HepG2 (cell line): ENCODE measurements around the gene AKR1E2. TPM values are rescaled to one million over a fixed set of nuclear protein-coding genes. Genes with fewer than 3 reads are reported as not detected.

ENCODE experiments used
- ATAC-seq: fragments of 200-7000 bp; cut with Tn5 transposase; 3 replicates; pipeline ENCODE4 v1.9.1; 2020; ENCODE audit warnings: mild to moderate bottlenecking, moderate library complexity
- BruUV-seq: library from RNA; stranded (reverse); fragments of 400-500 nt; replicated peaks from 2 replicates; lab custom pipeline; 2021; lab: Mats Ljungman, UMichigan
- CTCF ChIA-PET: fragments of 300-600 bp; formaldehyde crosslinking; extraction: SDS; loops from one replicate; lab custom pipeline; 2021; ENCODE audit warnings: low total read pairs, inconsistent platforms, low intra/inter-chr PET ratio; lab: Yijun Ruan, JAX
- POLR2A ChIA-PET: fragments of 350-600 bp; sonication (Branson Sonifier 250); formaldehyde crosslinking; loops from one replicate; lab custom pipeline; 2020; ENCODE audit warnings: antibody characterized with exemption, inconsistent platforms; lab: Yijun Ruan, JAX
- DNase-seq: peaks from one replicate; pipeline ENCODE4 v3.0.0-alpha.2; 2015; ENCODE audit warnings: low spot score
- FAIRE-seq: peaks from 3 replicates; lab custom pipeline; 2011; peaks lifted over from hg19 to GRCh38; lab: Jason Lieb, UNC
- H2AFZ ChIP-seq: one replicate; pipeline ENCODE4 v1.6.1; 2011; ENCODE audit warnings: low read length, inconsistent platforms
- H3K27ac ChIP-seq: fragments of 300-600 bp; 3 replicates; pipeline ENCODE4 v1.8.0; 2011; ENCODE audit warnings: mixed run types, mild to moderate bottlenecking, mixed read lengths, low read length, inconsistent platforms; ENCODE audit not compliant: insufficient read depth; ENCODE audit errors: extremely low read length
- H3K27me3 ChIP-seq, 2 experiments: fragments of 200-600 bp in 1 of 2; 2 replicates in 1 of 2; 3 replicates in 1 of 2; pipeline versions ENCODE4 v1.6.0 to v1.8.0; 2011; ENCODE audit warnings: low read length in 2 of 2, mild to moderate bottlenecking in 2 of 2, moderate library complexity in 2 of 2, inconsistent platforms in 1 of 2; ENCODE audit not compliant: insufficient read depth in 2 of 2, control insufficient read depth in 1 of 2
- H3K36me3 ChIP-seq, 2 experiments: fragments of 200-600 bp in 1 of 2; replicated peaks in 1 of 2; 2 replicates in 1 of 2; 3 replicates in 1 of 2; pipeline versions ENCODE4 v1.5.1 to v1.8.0; 2011; ENCODE audit warnings: low read length in 2 of 2, inconsistent platforms in 1 of 2; ENCODE audit not compliant: insufficient read depth in 2 of 2, control insufficient read depth in 1 of 2
- H3K4me1 ChIP-seq: 2 replicates; pipeline ENCODE4 v1.5.1; 2012; ENCODE audit warnings: low read length, inconsistent platforms; ENCODE audit not compliant: insufficient read depth
- H3K4me2 ChIP-seq: 2 replicates; pipeline ENCODE4 v1.6.0; 2011; ENCODE audit warnings: low read depth, low read length, inconsistent platforms
- H3K4me3 ChIP-seq, 3 experiments: fragments of 200-600 bp in 1 of 3; sonication (generic), shearing (Covaris generic) in 1 of 3; replicated peaks in 1 of 3; 2 replicates each; pipeline ENCODE4 v1.5.1; 2011 to 2016; ENCODE audit warnings: low read length in 3 of 3, inconsistent platforms in 2 of 3, low read depth in 2 of 3, mild to moderate bottlenecking in 2 of 3, control low read depth in 1 of 3, mixed read lengths in 1 of 3; ENCODE audit not compliant: insufficient read depth in 1 of 3
- H3K79me2 ChIP-seq: one replicate; pipeline ENCODE4 v1.6.1; 2011; ENCODE audit warnings: low read length, inconsistent platforms; ENCODE audit not compliant: insufficient read depth
- H3K9ac ChIP-seq: 2 replicates; pipeline ENCODE4 v1.6.0; 2011; ENCODE audit warnings: mild to moderate bottlenecking, low read depth, low read length, inconsistent platforms; ENCODE audit not compliant: insufficient read depth
- H3K9me3 ChIP-seq: 2 replicates; pipeline ENCODE4 v1.5.1; 2012; ENCODE audit warnings: mild to moderate bottlenecking, low read length
- H4K20me1 ChIP-seq: 2 replicates; pipeline ENCODE4 v1.6.0; 2011; ENCODE audit warnings: inconsistent platforms, mild to moderate bottlenecking, low read length, moderate library complexity; ENCODE audit not compliant: insufficient read depth
- GTF3A ChIP-seq: sonication (generic); formaldehyde crosslinking; conservative IDR thresholded peaks from 2 replicates; pipeline ENCODE4 v1.4.0; 2020; ENCODE audit warnings: mild to moderate bottlenecking, missing genetic modification reagents
- MXI1 ChIP-seq: IDR thresholded peaks from 3 replicates; pipeline ENCODE4 v1.6.1; 2012; ENCODE audit warnings: low read depth, low read length, inconsistent platforms, borderline replicate concordance
- NR2C2 ChIP-seq: sonication (generic); formaldehyde crosslinking; IDR thresholded peaks from 2 replicates; pipeline ENCODE4 v1.4.0; 2020; ENCODE audit warnings: missing genetic modification reagents, mild to moderate bottlenecking, moderate library complexity, borderline replicate concordance
- PAF1 ChIP-seq: IDR thresholded peaks from 2 replicates; pipeline ENCODE4 v1.6.1; 2016; ENCODE audit warnings: missing genetic modification reagents, missing compliant biosample characterization
- PRMT3 ChIP-seq: sonication (generic); formaldehyde crosslinking; IDR thresholded peaks from 2 replicates; pipeline ENCODE4 v1.8.1; 2022; ENCODE audit warnings: low read depth, mild to moderate bottlenecking, moderate library complexity, missing genetic modification reagents, borderline replicate concordance
- SP4 ChIP-seq: sonication (generic); formaldehyde crosslinking; IDR thresholded peaks from 2 replicates; pipeline ENCODE4 v1.8.1; 2023; ENCODE audit warnings: mild to moderate bottlenecking, missing genetic modification reagents
- ZNF430 ChIP-seq: sonication (generic); formaldehyde crosslinking; IDR thresholded peaks from 2 replicates; pipeline ENCODE4 v1.9.0; 2021; ENCODE audit warnings: mild to moderate bottlenecking, missing genetic modification reagents
- ZNF468 ChIP-seq: sonication (generic); formaldehyde crosslinking; IDR thresholded peaks from 2 replicates; pipeline ENCODE4 v1.8.0; 2022; ENCODE audit warnings: mild to moderate bottlenecking, moderate library complexity, missing genetic modification reagents
- ZNF883 ChIP-seq: sonication (generic); formaldehyde crosslinking; IDR thresholded peaks from 2 replicates; pipeline ENCODE4 v1.5.1; 2020; ENCODE audit warnings: mild to moderate bottlenecking, missing genetic modification reagents; ENCODE audit errors: not compliant biosample characterization
- WGBS: methylation state at CpG from one replicate; pipeline ENCODE4 v1.1.6; 2017; ENCODE audit warnings: low lambda C conversion rate; 5-methylcytosine and 5-hydroxymethylcytosine counted together
- in situ Hi-C: cut with HindIII; loops from 2 replicates; pipeline ENCODE4 v1.10.0; 2017; ENCODE audit warnings: low pct_unique_long_range_greater_than_20kb; ENCODE audit not compliant: extremely low pct_ligation_motif_present
- intact Hi-C: fragments of 100-400 bp; cut with micrococcal nuclease; formaldehyde crosslinking; loops from one replicate; pipeline ENCODE4 v1.10.0; 2022; ENCODE audit not compliant: unreplicated experiment
- polyA plus RNA-seq, 8 experiments: library from polyadenylated mRNA; depleted of rRNA in 3 of 8; stranded (reverse) in 7 of 8; unstranded in 1 of 8; fragments of >200 nt; fragmentation: Illumina TruSeq in 4 of 8; extraction: Trizol in 4 of 8; gene quantifications; 2 replicates each; pipeline versions ENCODE4 v1.2.1 to v1.2.3, GENCODE V29; 2011 to 2016; ENCODE audit warnings: low read depth in 4 of 8, missing spikeins in 1 of 8, mixed read lengths in 1 of 8; ENCODE audit not compliant: insufficient read depth in 1 of 8
- total RNA-seq, 5 experiments: library from RNA; depleted of rRNA; stranded (reverse); fragments of >200 nt; fragmentation: Illumina TruSeq; extraction: Trizol; gene quantifications; 2 replicates each; pipeline ENCODE4 v1.2.3, GENCODE V29; 2016; ENCODE audit warnings: low read depth in 1 of 5
- TF ChIP-seq, protein P1 (sequence below): sonication (generic); formaldehyde crosslinking; IDR thresholded peaks from 2 replicates; pipeline ENCODE4 v1.8.1; 2022; ENCODE audit warnings: low read depth, mild to moderate bottlenecking, missing genetic modification reagents
- TF ChIP-seq, protein P2 (sequence below): sonication (generic); formaldehyde crosslinking; IDR thresholded peaks from 2 replicates; pipeline ENCODE4 v1.5.1; 2020; ENCODE audit warnings: missing genetic modification reagents, mild to moderate bottlenecking, borderline replicate concordance
- TF ChIP-seq, protein P3 (sequence below): sonication (generic); formaldehyde crosslinking; IDR thresholded peaks from one replicate; pipeline ENCODE4 v1.5.1; 2020; ENCODE audit warnings: mild to moderate bottlenecking, missing genetic modification reagents; ENCODE audit errors: not compliant biosample characterization

Gene AKR1E2
- total and polyA plus RNA-seq, 2 of the 13 experiments (the other 11 are each of a cell fraction or from before 2014, with no cell fraction given), result not detected

DNA sequence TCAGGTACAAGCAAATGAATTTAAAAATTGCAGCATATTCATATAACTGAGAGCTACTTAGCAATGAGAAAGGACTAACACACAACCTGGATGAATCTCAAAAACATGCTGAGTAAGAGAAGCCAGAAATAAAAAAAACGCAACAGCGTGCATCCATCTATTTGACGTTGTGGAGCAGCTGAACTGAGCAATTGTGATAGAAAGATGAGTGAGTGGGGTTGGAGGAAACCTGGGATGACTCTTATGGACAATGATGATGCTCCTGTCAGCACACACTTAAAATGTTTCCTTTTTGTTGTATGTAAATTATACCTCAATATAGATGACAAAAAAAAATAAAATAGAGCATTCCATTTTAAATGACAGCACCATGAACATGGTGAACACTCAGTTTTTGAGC is 36.0 kb upstream of the AKR1E2 start:
- CTCF ChIA-PET, result no interaction called here
- DNase-seq (no peak), FAIRE-seq (no peak), ATAC-seq (no peak)
- Histone ChIP-seq H4K20me1 (no peaks in the 10 kb centered on the region), H3K4me2 (no peak overlapping the region), H3K4me3 (no peak overlapping the region), H3K79me2 (no peaks in the 10 kb centered on the region), H3K9me3 (no peaks in the 10 kb centered on the region), H3K36me3 (no peaks in the 10 kb centered on the region), H3K9ac (no peak overlapping the region), H3K27me3 (no peaks in the 10 kb centered on the region; a peak in 2 of 5 replicates), H3K27ac (no peak overlapping the region), H2AFZ (no peak overlapping the region), H3K4me1 (no peaks in the 10 kb centered on the region)
- in situ Hi-C loops, result no loop called here
- WGBS, result 60% methylated on average over 3 of the region's 3 CpGs
- intact Hi-C loops, result no loop called here
- POLR2A ChIA-PET, result no interaction called here
- BruUV-seq, result no TSS peak
- no peak for TF ChIP-seq ZNF430
- TF ChIP-seq SP4, result no peak
- TF ChIP-seq, protein P1, sequence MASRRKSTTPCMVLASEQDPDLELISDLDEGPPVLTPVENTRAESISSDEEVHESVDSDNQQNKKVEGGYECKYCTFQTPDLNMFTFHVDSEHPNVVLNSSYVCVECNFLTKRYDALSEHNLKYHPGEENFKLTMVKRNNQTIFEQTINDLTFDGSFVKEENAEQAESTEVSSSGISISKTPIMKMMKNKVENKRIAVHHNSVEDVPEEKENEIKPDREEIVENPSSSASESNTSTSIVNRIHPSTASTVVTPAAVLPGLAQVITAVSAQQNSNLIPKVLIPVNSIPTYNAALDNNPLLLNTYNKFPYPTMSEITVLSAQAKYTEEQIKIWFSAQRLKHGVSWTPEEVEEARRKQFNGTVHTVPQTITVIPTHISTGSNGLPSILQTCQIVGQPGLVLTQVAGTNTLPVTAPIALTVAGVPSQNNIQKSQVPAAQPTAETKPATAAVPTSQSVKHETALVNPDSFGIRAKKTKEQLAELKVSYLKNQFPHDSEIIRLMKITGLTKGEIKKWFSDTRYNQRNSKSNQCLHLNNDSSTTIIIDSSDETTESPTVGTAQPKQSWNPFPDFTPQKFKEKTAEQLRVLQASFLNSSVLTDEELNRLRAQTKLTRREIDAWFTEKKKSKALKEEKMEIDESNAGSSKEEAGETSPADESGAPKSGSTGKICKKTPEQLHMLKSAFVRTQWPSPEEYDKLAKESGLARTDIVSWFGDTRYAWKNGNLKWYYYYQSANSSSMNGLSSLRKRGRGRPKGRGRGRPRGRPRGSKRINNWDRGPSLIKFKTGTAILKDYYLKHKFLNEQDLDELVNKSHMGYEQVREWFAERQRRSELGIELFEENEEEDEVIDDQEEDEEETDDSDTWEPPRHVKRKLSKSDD (CRISPR knock-in tag), result no peak
- no peak for TF ChIP-seq GTF3A
- TF ChIP-seq PRMT3, result no peak
- TF ChIP-seq PAF1 (CRISPR knock-in tag), result no peak
- no peak for TF ChIP-seq ZNF883 (CRISPR knock-in tag)
- TF ChIP-seq, protein P2, sequence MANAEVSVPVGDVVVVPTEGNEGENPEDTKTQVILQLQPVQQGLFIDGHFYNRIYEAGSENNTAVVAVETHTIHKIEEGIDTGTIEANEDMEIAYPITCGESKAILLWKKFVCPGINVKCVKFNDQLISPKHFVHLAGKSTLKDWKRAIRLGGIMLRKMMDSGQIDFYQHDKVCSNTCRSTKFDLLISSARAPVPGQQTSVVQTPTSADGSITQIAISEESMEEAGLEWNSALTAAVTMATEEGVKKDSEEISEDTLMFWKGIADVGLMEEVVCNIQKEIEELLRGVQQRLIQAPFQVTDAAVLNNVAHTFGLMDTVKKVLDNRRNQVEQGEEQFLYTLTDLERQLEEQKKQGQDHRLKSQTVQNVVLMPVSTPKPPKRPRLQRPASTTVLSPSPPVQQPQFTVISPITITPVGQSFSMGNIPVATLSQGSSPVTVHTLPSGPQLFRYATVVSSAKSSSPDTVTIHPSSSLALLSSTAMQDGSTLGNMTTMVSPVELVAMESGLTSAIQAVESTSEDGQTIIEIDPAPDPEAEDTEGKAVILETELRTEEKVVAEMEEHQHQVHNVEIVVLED (CRISPR knock-in tag), result no peak
- TF ChIP-seq NR2C2 (CRISPR knock-in tag), result no peak
- TF ChIP-seq, protein P3, sequence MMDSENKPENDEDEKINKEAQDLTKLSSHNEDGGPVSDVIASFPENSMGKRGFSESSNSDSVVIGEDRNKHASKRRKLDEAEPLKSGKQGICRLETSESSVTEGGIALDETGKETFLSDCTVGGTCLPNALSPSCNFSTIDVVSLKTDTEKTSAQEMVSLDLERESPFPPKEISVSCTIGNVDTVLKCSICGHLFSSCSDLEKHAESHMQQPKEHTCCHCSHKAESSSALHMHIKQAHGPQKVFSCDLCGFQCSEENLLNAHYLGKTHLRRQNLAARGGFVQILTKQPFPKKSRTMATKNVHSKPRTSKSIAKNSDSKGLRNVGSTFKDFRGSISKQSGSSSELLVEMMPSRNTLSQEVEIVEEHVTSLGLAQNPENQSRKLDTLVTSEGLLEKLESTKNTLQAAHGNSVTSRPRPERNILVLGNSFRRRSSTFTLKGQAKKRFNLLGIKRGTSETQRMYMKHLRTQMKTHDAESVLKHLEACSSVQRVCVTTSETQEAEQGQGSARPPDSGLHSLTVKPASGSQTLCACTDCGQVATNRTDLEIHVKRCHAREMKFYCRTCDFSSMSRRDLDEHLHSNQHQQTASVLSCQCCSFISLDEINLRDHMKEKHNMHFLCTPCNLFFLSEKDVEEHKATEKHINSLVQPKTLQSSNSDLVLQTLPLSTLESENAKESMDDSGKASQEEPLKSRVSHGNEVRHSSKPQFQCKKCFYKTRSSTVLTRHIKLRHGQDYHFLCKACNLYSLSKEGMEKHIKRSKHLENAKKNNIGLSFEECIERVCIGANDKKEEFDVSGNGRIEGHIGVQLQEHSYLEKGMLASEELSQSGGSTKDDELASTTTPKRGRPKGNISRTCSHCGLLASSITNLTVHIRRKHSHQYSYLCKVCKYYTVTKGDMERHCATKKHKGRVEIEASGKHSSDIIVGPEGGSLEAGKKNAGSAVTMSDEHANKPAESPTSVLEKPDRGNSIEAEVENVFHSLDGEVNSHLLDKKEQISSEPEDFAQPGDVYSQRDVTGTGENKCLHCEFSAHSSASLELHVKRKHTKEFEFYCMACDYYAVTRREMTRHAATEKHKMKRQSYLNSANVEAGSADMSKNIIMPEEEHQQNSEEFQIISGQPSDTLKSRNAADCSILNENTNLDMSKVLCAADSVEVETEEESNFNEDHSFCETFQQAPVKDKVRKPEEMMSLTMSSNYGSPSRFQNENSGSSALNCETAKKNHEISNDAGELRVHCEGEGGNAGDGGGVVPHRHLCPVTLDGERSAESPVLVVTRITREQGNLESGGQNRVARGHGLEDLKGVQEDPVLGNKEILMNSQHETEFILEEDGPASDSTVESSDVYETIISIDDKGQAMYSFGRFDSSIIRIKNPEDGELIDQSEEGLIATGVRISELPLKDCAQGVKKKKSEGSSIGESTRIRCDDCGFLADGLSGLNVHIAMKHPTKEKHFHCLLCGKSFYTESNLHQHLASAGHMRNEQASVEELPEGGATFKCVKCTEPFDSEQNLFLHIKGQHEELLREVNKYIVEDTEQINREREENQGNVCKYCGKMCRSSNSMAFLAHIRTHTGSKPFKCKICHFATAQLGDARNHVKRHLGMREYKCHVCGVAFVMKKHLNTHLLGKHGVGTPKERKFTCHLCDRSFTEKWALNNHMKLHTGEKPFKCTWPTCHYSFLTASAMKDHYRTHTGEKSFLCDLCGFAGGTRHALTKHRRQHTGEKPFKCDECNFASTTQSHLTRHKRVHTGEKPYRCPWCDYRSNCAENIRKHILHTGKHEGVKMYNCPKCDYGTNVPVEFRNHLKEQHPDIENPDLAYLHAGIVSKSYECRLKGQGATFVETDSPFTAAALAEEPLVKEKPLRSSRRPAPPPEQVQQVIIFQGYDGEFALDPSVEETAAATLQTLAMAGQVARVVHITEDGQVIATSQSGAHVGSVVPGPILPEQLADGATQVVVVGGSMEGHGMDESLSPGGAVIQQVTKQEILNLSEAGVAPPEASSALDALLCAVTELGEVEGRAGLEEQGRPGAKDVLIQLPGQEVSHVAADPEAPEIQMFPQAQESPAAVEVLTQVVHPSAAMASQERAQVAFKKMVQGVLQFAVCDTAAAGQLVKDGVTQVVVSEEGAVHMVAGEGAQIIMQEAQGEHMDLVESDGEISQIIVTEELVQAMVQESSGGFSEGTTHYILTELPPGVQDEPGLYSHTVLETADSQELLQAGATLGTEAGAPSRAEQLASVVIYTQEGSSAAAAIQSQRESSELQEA, result no peak
- no peak for TF ChIP-seq ZNF468
- no peak for TF ChIP-seq MXI1
